H1 (cell line): Measurements from ENCODE around the gene RASA4. TPM values are rescaled to one million over a fixed set of nuclear protein-coding genes. Genes with fewer than 3 reads are reported as not detected.

ENCODE experiments used
- polyA plus RNA-seq, 7 experiments: library from polyadenylated mRNA; depleted of rRNA in 3 of 7; stranded (reverse) in 5 of 7; unstranded in 2 of 7; fragments of >200 nt in 5 of 7; fragments of 200-250 nt in 2 of 7; gene quantifications; 1 replicate in 5 of 7; 2 replicates in 1 of 7; 4 replicates in 1 of 7; pipeline versions ENCODE4 v1.2.1 to v1.2.3, GENCODE V29; 2011 to 2013; ENCODE audit warnings: missing spikeins in 2 of 7, mixed read lengths in 2 of 7
- small RNA-seq: library from polyadenylated mRNA; stranded (forward); fragments of <200 nt; extraction: miRNeasy Mini kit (QIAGEN cat#:217004); gene quantifications from one replicate; pipeline ENCODE3, GENCODE V24; 2013; ENCODE audit not compliant: insufficient read depth
- total RNA-seq: library from RNA; stranded (reverse); fragmentation: NEBNext Ultra II Directional; extraction: Animal tissue kit (Norgen Biotek cat#: 25700); gene quantifications from 2 replicates; pipeline ENCODE4 v1.2.1, GENCODE V29; 2021

Gene RASA4
- total and polyA plus RNA-seq, 2 of the 8 experiments (the other 6 are each of a cell fraction or from before 2014, with no cell fraction given): 19.6 to 23.4 TPM

Small RNA genes lying within 50 kb of the gene (small RNA-seq; reads per million reads assigned to genes)
- not detected for gene UPK3BL1

Other genes with a start within 250 kb of the RASA4 start
- gene PRKRIP1, start 220.4 kb downstream of the RASA4 start, total RNA-seq: 22.0 and 25.0 TPM in 2 replicates
- gene PRKRIP1, start 220.4 kb downstream of the RASA4 start, polyA plus RNA-seq (2011; rRNA removed): 11.1 and 16.8 TPM in 2 replicates
- gene ORAI2, start 183.2 kb downstream of the RASA4 start, total RNA-seq: 20.7 and 22.9 TPM in 2 replicates
- 35.2 and 49.8 TPM in 2 replicates for gene ORAI2, start 183.2 kb downstream of the RASA4 start, polyA plus RNA-seq (2011; rRNA removed)
- gene ALKBH4, start 151.9 kb downstream of the RASA4 start, total RNA-seq: 16.6 and 17.7 TPM in 2 replicates
- 10.2 and 14.2 TPM in 2 replicates for gene ALKBH4, start 151.9 kb downstream of the RASA4 start, polyA plus RNA-seq (2011; rRNA removed)
- gene LRWD1, start 151.8 kb downstream of the RASA4 start, total RNA-seq: 26.8 and 28.5 TPM in 2 replicates
- gene LRWD1, start 151.8 kb downstream of the RASA4 start, polyA plus RNA-seq (2011; rRNA removed): 23.4 and 33.7 TPM in 2 replicates
- 54.1 TPM in 2 replicates for gene POLR2J, start 137.8 kb downstream of the RASA4 start, total RNA-seq
- gene POLR2J, start 137.8 kb downstream of the RASA4 start, polyA plus RNA-seq (2011; rRNA removed): 109 and 113 TPM in 2 replicates
- gene RASA4B, start 99.0 kb downstream of the RASA4 start, total RNA-seq: 2.6 and 3.4 TPM in 2 replicates
- 6.7 and 8.3 TPM in 2 replicates for gene RASA4B, start 99.0 kb downstream of the RASA4 start, polyA plus RNA-seq (2011; rRNA removed)
- 12.4 and 12.5 TPM in 2 replicates for gene UPK3BL2, start 73.1 kb downstream of the RASA4 start, total RNA-seq
- gene UPK3BL2, start 73.1 kb downstream of the RASA4 start, polyA plus RNA-seq (2011; rRNA removed): 18.3 and 22.6 TPM in 2 replicates
- not detected in 2 replicates for gene SPDYE2, start 65.5 kb downstream of the RASA4 start, total RNA-seq
- not detected in 2 replicates for gene SPDYE2, start 65.5 kb downstream of the RASA4 start, polyA plus RNA-seq (2011; rRNA removed)
- gene POLR2J3, start 44.2 kb downstream of the RASA4 start, total RNA-seq: 19.3 and 24.6 TPM in 2 replicates
- gene POLR2J3, start 44.2 kb downstream of the RASA4 start, polyA plus RNA-seq (2011; rRNA removed): 15.8 and 18.7 TPM in 2 replicates
- 5.9 and 6.4 TPM in 2 replicates for gene UPK3BL1, start 26.0 kb upstream of the RASA4 start, total RNA-seq
- 16.1 and 31.7 TPM in 2 replicates for gene UPK3BL1, start 26.0 kb upstream of the RASA4 start, polyA plus RNA-seq (2011; rRNA removed)
- not detected in 2 replicates for gene SPDYE2B, start 33.6 kb upstream of the RASA4 start, total RNA-seq
- gene SPDYE2B, start 33.6 kb upstream of the RASA4 start, polyA plus RNA-seq (2011; rRNA removed): not detected in 2 replicates
- 7.7 and 7.9 TPM in 2 replicates for gene POLR2J2, start 54.9 kb upstream of the RASA4 start, total RNA-seq
- 1.8 and 2.1 TPM in 2 replicates for gene POLR2J2, start 54.9 kb upstream of the RASA4 start, polyA plus RNA-seq (2011; rRNA removed)
- gene FAM185A, start 132.2 kb upstream of the RASA4 start, total RNA-seq: 6.6 TPM in 2 replicates
- 5.2 and 7.4 TPM in 2 replicates for gene FAM185A, start 132.2 kb upstream of the RASA4 start, polyA plus RNA-seq (2011; rRNA removed)